Activated naive CD8-positive, alpha-beta T cell treated with anti-CD3 and anti-CD28 coated beads, Interleukin-2, amount 10 ng/mL, durations not matched to agents 7 days and 5 days (primary cell): ENCODE data around the gene CRAMP1. TPM values are rescaled to one million over a fixed set of nuclear protein-coding genes. Genes with fewer than 3 reads are reported as not detected.

Experiments used
- ATAC-seq: fragments of 150-1000 bp; cut with Tn5 transposase; one replicate; pipeline ENCODE4 v1.10.0; 2021; ENCODE audit warnings: low read depth, moderate library complexity
- POLR2A ChIA-PET: fragments of 350-600 bp; sonication (Branson Sonifier 250); formaldehyde crosslinking; loops from one replicate; lab custom pipeline; 2021; ENCODE audit warnings: antibody characterized with exemption; lab: Charles Lee
- DNase-seq: peaks from one replicate; pipeline ENCODE4 v3.0.0; 2021
- H3K27ac Mint-ChIP-seq: one replicate; pipeline ENCODE4 v1.8.0; 2022; ENCODE audit warnings: mild to moderate bottlenecking, mixed read lengths
- H3K27me3 Mint-ChIP-seq: one replicate; pipeline ENCODE4 v1.8.0; 2022; ENCODE audit warnings: mild to moderate bottlenecking, moderate library complexity, mixed read lengths
- H3K36me3 Mint-ChIP-seq: one replicate; pipeline ENCODE4 v1.8.0; 2021; ENCODE audit warnings: mild to moderate bottlenecking, mixed read lengths
- H3K4me1 Mint-ChIP-seq: one replicate; pipeline ENCODE4 v1.8.0; 2021; ENCODE audit warnings: mixed read lengths
- H3K4me3 Mint-ChIP-seq: one replicate; pipeline ENCODE4 v1.8.0; 2022; ENCODE audit warnings: mild to moderate bottlenecking, moderate library complexity, mixed read lengths
- H3K9me3 Mint-ChIP-seq: one replicate; pipeline ENCODE4 v1.8.0; 2021; ENCODE audit warnings: mixed read lengths
- total RNA-seq, 2 experiments: library from RNA; stranded (reverse); gene quantifications; one replicate each; pipeline ENCODE4 v1.2.3, GENCODE V29; 2021

CRAMP1 gene
- total RNA-seq, 2 experiments from 2014 or later, result 25.2 to 27.8 TPM

- ATAC-seq (peak; percentile 48), DNase-seq (peak; percentile 95)
- Mint-ChIP-seq H3K27me3 (no peaks in the 10 kb centered on the region), H3K4me1 (peaks cover 10% of the 10 kb centered on the region), H3K27ac (peak overlapping the region; percentile 96), H3K36me3 (peaks cover 3% of the 10 kb centered on the region), H3K4me3 (peak overlapping the region; percentile 88), H3K9me3 (no peaks in the 10 kb centered on the region)
- POLR2A ChIA-PET, result interaction anchor here (1.1 to 3.2 kb wide), 7 partner anchors 67 to 189 kb away, joined by 3 to 16 read pairs (median 9); partner anchors contain the start of genes JPT2, MAPK8IP3, NUBP2 and SPSB3
These were observed 1.9 kb upstream of the CRAMP1 start for GRCh38 chr16:1610071-1610898.

- H3K9me3 Mint-ChIP-seq, result no peaks in the 10 kb centered on the region
These were observed 1.1 kb upstream of the CRAMP1 start for GRCh38 chr16:1610899-1611632.

GRCh38 chr16:1613211-1613622 lies 1.1 kb downstream of the CRAMP1 start:
- Mint-ChIP-seq H3K4me1 (peaks cover 17% of the 10 kb centered on the region), H3K27me3 (no peaks in the 10 kb centered on the region), H3K4me3 (peak overlapping the region; percentile 87), H3K9me3 (no peaks in the 10 kb centered on the region), H3K36me3 (peaks cover 12% of the 10 kb centered on the region), H3K27ac (peak overlapping the region; percentile 72)
- ATAC-seq (no peak), DNase-seq (peak; percentile 34)
- POLR2A ChIA-PET, result interaction anchor here (1.0 kb wide), 1 partner anchor 93 kb away, joined by 3 read pairs; the partner anchor contains the start of gene MAPK8IP3

More at GRCh38 chr16:1610899-1611632, 1.1 kb upstream of the CRAMP1 start:
- POLR2A ChIA-PET, result interaction anchor here (0.7 to 3.2 kb wide), 19 partner anchors 36 to 354 kb away, joined by 3 to 16 read pairs (median 4); partner anchors contain the start of genes JPT2, MAPK8IP3, NUBP2 and RPS2
- Mint-ChIP-seq H3K27me3 (no peaks in the 10 kb centered on the region), H3K36me3 (peaks cover 8% of the 10 kb centered on the region), H3K27ac (peak overlapping the region; percentile 96), H3K4me3 (peak overlapping the region; percentile 88), H3K4me1 (peaks cover 15% of the 10 kb centered on the region)
- DNase-seq (no peak), ATAC-seq (peak; percentile 2)

GRCh38 chr16:1613728-1614455 lies 1.7 kb downstream of the CRAMP1 start:
- H3K36me3 Mint-ChIP-seq, result peaks cover 12% of the 10 kb centered on the region
- ATAC-seq (no peak), DNase-seq (peak; percentile 54)
- H3K4me1 Mint-ChIP-seq, result peaks cover 18% of the 10 kb centered on the region
- H3K27me3 Mint-ChIP-seq, result no peaks in the 10 kb centered on the region
- POLR2A ChIA-PET, result interaction anchor here (1.0 to 1.4 kb wide), 1 partner anchor 92 kb away, joined by 3 to 8 read pairs; the partner anchor contains the start of gene MAPK8IP3
- H3K4me3 Mint-ChIP-seq, result peak overlapping the region; percentile 87
- H3K27ac Mint-ChIP-seq, result peak overlapping the region; percentile 72
- no peaks in the 10 kb centered on the region for H3K9me3 Mint-ChIP-seq

GRCh38 chr16:1614456-1615102 lies 2.4 kb downstream of the CRAMP1 start:
- DNase-seq (peak; percentile 55), ATAC-seq (no peak)
- POLR2A ChIA-PET, result interaction anchor here (0.8 to 1.4 kb wide), 2 partner anchors 36 to 91 kb away, joined by 3 to 8 read pairs; partner anchors contain the start of gene MAPK8IP3
- peak overlapping the region; percentile 85 for H3K4me3 Mint-ChIP-seq
- no peaks in the 10 kb centered on the region for H3K27me3 Mint-ChIP-seq
- H3K4me1 Mint-ChIP-seq, result peaks cover 22% of the 10 kb centered on the region
- H3K9me3 Mint-ChIP-seq, result no peaks in the 10 kb centered on the region
- H3K27ac Mint-ChIP-seq, result peak overlapping the region; percentile 79
- H3K36me3 Mint-ChIP-seq, result peaks cover 12% of the 10 kb centered on the region

- peaks cover 12% of the 10 kb centered on the region for H3K36me3 Mint-ChIP-seq
- H3K4me3 Mint-ChIP-seq, result peak overlapping the region; percentile 73
- peaks cover 29% of the 10 kb centered on the region for H3K4me1 Mint-ChIP-seq
- DNase-seq (no peak), ATAC-seq (no peak)
- POLR2A ChIA-PET, result interaction anchor here (0.8 kb wide), 1 partner anchor 35 kb away, joined by 3 read pairs; no protein-coding TSS in a partner anchor
- H3K27me3 Mint-ChIP-seq, result no peaks in the 10 kb centered on the region
- H3K9me3 Mint-ChIP-seq, result no peaks in the 10 kb centered on the region
- peak overlapping the region; percentile 25 for H3K27ac Mint-ChIP-seq
These were observed 3.6 kb downstream of the CRAMP1 start for GRCh38 chr16:1615761-1616160.

- Mint-ChIP-seq H3K27ac (peak overlapping the region; percentile 6), H3K36me3 (peaks cover 11% of the 10 kb centered on the region), H3K4me3 (no peak overlapping the region), H3K9me3 (no peaks in the 10 kb centered on the region), H3K4me1 (peaks cover 24% of the 10 kb centered on the region), H3K27me3 (no peaks in the 10 kb centered on the region)
- no peak for DNase-seq
- no peak for ATAC-seq
- POLR2A ChIA-PET, result no interaction called here
These were observed 7.8 kb downstream of the CRAMP1 start for GRCh38 chr16:1619976-1620375.

- peak overlapping the region; percentile 6 for H3K27ac Mint-ChIP-seq
- no peak overlapping the region for H3K4me3 Mint-ChIP-seq
- POLR2A ChIA-PET, result no interaction called here
- H3K9me3 Mint-ChIP-seq, result no peaks in the 10 kb centered on the region
- H3K36me3 Mint-ChIP-seq, result peaks cover 8% of the 10 kb centered on the region
- ATAC-seq, result no peak
- no peaks in the 10 kb centered on the region for H3K27me3 Mint-ChIP-seq
- DNase-seq, result no peak
- peaks cover 20% of the 10 kb centered on the region for H3K4me1 Mint-ChIP-seq
These were observed 8.2 kb downstream of the CRAMP1 start for GRCh38 chr16:1620391-1620790.

- no peak overlapping the region for H3K27ac Mint-ChIP-seq
- no peaks in the 10 kb centered on the region for H3K27me3 Mint-ChIP-seq
- no peaks in the 10 kb centered on the region for H3K9me3 Mint-ChIP-seq
- no peak overlapping the region for H3K4me3 Mint-ChIP-seq
- DNase-seq, result no peak
- no peak for ATAC-seq
- peaks cover 14% of the 10 kb centered on the region for H3K4me1 Mint-ChIP-seq
- POLR2A ChIA-PET, result no interaction called here
- peaks cover under 1% of the 10 kb centered on the region for H3K36me3 Mint-ChIP-seq
These were observed 9.7 kb downstream of the CRAMP1 start for GRCh38 chr16:1621851-1622250.

- Mint-ChIP-seq H3K27ac (no peak overlapping the region), H3K4me1 (peaks cover 2% of the 10 kb centered on the region)
These were observed 14.2 kb downstream of the CRAMP1 start for GRCh38 chr16:1626327-1626726.

GRCh38 chr16:1626776-1627175 lies 14.6 kb downstream of the CRAMP1 start:
- no peaks in the 10 kb centered on the region for H3K27me3 Mint-ChIP-seq
- ATAC-seq, result no peak
- H3K9me3 Mint-ChIP-seq, result no peaks in the 10 kb centered on the region

More at GRCh38 chr16:1626327-1626726, 14.2 kb downstream of the CRAMP1 start:
- POLR2A ChIA-PET, result no interaction called here
- peaks cover 5% of the 10 kb centered on the region for H3K36me3 Mint-ChIP-seq
- H3K9me3 Mint-ChIP-seq, result no peaks in the 10 kb centered on the region
- H3K4me3 Mint-ChIP-seq, result no peak overlapping the region
- no peaks in the 10 kb centered on the region for H3K27me3 Mint-ChIP-seq
- ATAC-seq, result no peak
- DNase-seq, result no peak

GRCh38 chr16:1630450-1631213 lies 18.5 kb downstream of the CRAMP1 start:
- POLR2A ChIA-PET, result no interaction called here
- peaks cover 15% of the 10 kb centered on the region for H3K36me3 Mint-ChIP-seq
- no peak overlapping the region for H3K27ac Mint-ChIP-seq
- H3K4me1 Mint-ChIP-seq, result peaks cover 3% of the 10 kb centered on the region
- ATAC-seq (no peak), DNase-seq (no peak)
- no peaks in the 10 kb centered on the region for H3K9me3 Mint-ChIP-seq
- no peaks in the 10 kb centered on the region for H3K27me3 Mint-ChIP-seq
- H3K4me3 Mint-ChIP-seq, result no peak overlapping the region

More at GRCh38 chr16:1626776-1627175, 14.6 kb downstream of the CRAMP1 start:
- H3K27ac Mint-ChIP-seq, result no peak overlapping the region
- DNase-seq, result no peak
- no peak overlapping the region for H3K4me3 Mint-ChIP-seq
- POLR2A ChIA-PET, result no interaction called here
- H3K36me3 Mint-ChIP-seq, result peaks cover 5% of the 10 kb centered on the region
- H3K4me1 Mint-ChIP-seq, result peaks cover 3% of the 10 kb centered on the region
